SK-N-SH treated with all-trans-retinoic acid at 6 μM for 48 hours (cell line): ENCODE results near the gene TMEM94.

Source experiments
- CREB5 ChIP-seq: fragments of 250-450 bp; sonication (Bioruptor Pico); IDR thresholded peaks from 2 replicates; pipeline ENCODE4 v1.5.1; 2020; ENCODE audit warnings: low read depth, mild to moderate bottlenecking, moderate library complexity
- ESRRG ChIP-seq: fragments of 250-450 bp; sonication (Bioruptor Pico); IDR thresholded peaks from 2 replicates; pipeline ENCODE4 v1.6.1; 2021; ENCODE audit warnings: mild to moderate bottlenecking
- SNAI2 ChIP-seq: fragments of 250-450 bp; sonication (Bioruptor Pico); IDR thresholded peaks from 2 replicates; pipeline ENCODE4 v1.5.0; 2020; ENCODE audit warnings: mild to moderate bottlenecking, moderate library complexity
- ZC3H10 ChIP-seq: fragments of 250-450 bp; sonication (Bioruptor Pico); IDR thresholded peaks from 2 replicates; pipeline ENCODE4 v1.5.1; 2021; ENCODE audit warnings: mild to moderate bottlenecking, moderate library complexity
- ZFP3 ChIP-seq: fragments of 250-450 bp; sonication (Bioruptor Pico); IDR thresholded peaks from 2 replicates; pipeline ENCODE4 v1.5.0; 2020; ENCODE audit warnings: mild to moderate bottlenecking, moderate library complexity
- TF ChIP-seq, protein P1 (sequence below): fragments of 250-450 bp; sonication (Bioruptor Pico); IDR thresholded peaks from 2 replicates; pipeline ENCODE4 v1.8.0; 2020; ENCODE audit warnings: mild to moderate bottlenecking, moderate library complexity, borderline replicate concordance

- TF ChIP-seq, protein P1, sequence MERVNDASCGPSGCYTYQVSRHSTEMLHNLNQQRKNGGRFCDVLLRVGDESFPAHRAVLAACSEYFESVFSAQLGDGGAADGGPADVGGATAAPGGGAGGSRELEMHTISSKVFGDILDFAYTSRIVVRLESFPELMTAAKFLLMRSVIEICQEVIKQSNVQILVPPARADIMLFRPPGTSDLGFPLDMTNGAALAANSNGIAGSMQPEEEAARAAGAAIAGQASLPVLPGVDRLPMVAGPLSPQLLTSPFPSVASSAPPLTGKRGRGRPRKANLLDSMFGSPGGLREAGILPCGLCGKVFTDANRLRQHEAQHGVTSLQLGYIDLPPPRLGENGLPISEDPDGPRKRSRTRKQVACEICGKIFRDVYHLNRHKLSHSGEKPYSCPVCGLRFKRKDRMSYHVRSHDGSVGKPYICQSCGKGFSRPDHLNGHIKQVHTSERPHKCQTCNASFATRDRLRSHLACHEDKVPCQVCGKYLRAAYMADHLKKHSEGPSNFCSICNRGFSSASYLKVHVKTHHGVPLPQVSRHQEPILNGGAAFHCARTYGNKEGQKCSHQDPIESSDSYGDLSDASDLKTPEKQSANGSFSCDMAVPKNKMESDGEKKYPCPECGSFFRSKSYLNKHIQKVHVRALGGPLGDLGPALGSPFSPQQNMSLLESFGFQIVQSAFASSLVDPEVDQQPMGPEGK (CRISPR knock-in tag): no peak
- no peak for TF ChIP-seq ZC3H10 (CRISPR knock-in tag)
- TF ChIP-seq SNAI2 (CRISPR knock-in tag): no peak
- TF ChIP-seq ESRRG: no peak
- TF ChIP-seq CREB5: no peak
- no peak for TF ChIP-seq ZFP3 (CRISPR knock-in tag)
These were observed 33.1 kb downstream of the TMEM94 start for GRCh38 chr17:75489511-75489955.
